Urothelium cell line (cell line): ENCODE results near the gene OR8B8.
"Not testable (repeated sequence)": the region's sequence is repeated elsewhere in the genome, so short reads cannot be mapped to it uniquely, and the experiment has no call there.

Source experiments
- DNase-seq: peaks from one replicate; pipeline ENCODE4 v3.0.0; 2011; ENCODE audit warnings: low spot score, mixed read lengths
- FAIRE-seq: peaks from 2 replicates; lab custom pipeline; 2011; peaks lifted over from hg19 to GRCh38; lab: Jason Lieb, UNC

Gene OR8B8, protein sequence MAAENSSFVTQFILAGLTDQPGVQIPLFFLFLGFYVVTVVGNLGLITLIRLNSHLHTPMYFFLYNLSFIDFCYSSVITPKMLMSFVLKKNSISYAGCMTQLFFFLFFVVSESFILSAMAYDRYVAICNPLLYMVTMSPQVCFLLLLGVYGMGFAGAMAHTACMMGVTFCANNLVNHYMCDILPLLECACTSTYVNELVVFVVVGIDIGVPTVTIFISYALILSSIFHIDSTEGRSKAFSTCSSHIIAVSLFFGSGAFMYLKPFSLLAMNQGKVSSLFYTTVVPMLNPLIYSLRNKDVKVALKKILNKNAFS

DNA sequence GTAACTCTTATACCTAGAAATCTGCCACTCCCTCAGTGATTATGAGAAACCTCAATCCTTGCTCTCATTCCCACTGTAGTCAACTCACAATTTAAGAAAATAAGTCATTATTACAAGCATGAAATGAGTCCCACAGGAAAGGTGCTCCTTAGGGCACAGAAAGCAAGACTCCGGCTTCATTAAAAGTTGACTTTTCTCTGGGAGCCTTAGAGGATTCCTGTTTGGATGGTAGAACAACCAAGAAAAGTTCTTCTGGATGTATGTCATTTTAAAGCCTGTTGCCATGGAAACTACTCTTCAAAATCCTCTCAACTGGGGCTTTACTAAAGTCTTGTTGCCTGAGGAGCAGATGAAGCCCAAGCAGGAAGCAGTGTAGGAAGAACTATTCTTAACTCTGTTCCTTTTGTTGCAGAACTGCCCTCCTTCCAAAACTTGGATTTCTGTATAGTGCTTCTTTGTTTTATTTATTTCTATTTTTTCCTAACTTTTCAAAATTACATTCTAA is at the start of gene OR8B8:
Gene OR8B8, minus strand, starts transcription at position 51 of the 505 bp plus-strand sequence. CDS start 4,611 bp downstream, outside the sequence.
- DNase-seq = no peak
- FAIRE-seq = no peak

DNA sequence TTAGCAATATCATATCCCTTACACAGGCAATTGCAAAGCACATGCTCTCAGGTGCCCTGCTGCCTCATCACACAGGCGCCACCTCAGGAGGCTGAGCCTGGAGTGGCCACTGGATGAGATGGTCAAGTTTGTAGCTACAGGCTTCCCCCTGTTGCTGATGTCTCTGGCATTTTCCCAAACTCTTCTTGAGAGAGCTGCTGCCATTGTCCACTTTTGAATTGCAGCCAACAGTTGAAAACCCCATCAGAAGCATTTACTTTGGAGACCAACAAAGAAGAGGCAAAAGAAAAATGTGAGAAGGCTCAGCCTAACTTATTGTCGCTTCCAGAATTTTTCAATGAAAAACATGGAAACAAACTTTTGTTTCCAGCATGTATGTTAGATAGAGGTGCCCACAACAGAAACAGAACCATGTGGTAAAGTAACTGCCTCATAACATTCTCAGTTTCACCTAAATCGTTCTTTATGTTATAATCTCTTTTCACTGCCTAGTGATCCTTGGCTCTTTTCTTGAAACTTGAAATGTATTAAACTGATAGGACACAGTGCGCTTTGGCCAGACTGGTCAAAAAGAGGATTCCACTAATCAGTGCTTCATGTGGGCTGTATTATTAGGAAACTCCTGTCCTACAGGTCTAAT is 47.6 kb upstream of the OR8B8 start:
- no peak for DNase-seq
- FAIRE-seq = no peak

DNA sequence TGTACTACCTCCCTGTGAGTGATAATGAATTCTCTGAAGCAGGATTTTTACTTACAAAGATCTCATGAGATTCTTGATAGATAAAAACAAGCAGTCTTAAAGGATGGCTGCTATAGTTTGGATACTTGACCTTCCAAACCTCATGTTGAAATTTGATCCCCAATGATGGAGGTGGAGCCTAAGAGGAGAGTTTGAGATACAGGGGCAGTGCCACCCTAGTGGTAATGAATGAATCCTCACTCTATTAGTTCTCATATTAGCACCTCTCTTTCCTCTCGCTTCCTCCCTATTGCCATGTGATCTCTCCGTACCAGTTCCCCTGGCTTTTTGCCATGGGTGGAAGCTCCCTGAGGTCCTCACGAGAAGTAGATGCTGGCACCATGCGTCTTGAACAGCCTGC is 37.9 kb upstream of the OR8B8 start:
- DNase-seq = no peak
- FAIRE-seq = no peak

DNA sequence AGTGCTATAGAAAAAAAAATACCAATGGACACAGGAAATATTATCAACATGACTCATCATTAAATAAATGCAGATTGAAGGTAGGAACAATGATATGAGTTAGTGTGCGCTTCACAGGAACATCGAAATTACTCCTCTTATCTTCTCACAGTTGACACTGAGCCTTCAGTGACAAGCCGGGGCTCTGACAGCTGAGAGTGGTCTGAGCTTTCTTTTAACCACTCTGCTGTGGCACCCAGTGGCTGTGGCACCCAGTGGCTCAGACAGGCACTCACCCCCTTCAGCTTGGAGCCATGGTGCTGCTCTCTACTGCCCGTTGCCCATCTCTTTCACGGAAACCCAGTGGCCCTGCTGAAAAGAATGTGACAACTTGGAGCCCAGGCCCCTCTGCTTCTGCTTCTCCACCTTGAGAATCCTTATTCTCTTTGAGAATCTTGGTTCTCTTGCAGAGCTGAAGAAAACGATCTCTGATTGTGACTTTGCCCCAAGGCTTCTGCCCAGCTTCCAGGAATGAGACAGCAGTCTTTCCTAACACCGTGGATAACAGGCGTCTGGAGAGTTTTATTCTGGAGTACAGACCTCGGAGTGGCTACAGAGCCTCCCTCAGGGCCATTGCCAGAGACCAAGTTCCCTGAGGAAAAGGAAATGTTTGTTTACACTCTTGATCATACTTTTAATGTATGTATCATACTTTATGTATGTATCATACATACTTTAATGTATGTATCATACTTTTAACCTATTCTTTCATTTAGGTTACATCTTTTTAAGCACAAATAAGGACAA is 37.1 kb upstream of the OR8B8 start:
- FAIRE-seq (no peak), DNase-seq (no peak)

DNA sequence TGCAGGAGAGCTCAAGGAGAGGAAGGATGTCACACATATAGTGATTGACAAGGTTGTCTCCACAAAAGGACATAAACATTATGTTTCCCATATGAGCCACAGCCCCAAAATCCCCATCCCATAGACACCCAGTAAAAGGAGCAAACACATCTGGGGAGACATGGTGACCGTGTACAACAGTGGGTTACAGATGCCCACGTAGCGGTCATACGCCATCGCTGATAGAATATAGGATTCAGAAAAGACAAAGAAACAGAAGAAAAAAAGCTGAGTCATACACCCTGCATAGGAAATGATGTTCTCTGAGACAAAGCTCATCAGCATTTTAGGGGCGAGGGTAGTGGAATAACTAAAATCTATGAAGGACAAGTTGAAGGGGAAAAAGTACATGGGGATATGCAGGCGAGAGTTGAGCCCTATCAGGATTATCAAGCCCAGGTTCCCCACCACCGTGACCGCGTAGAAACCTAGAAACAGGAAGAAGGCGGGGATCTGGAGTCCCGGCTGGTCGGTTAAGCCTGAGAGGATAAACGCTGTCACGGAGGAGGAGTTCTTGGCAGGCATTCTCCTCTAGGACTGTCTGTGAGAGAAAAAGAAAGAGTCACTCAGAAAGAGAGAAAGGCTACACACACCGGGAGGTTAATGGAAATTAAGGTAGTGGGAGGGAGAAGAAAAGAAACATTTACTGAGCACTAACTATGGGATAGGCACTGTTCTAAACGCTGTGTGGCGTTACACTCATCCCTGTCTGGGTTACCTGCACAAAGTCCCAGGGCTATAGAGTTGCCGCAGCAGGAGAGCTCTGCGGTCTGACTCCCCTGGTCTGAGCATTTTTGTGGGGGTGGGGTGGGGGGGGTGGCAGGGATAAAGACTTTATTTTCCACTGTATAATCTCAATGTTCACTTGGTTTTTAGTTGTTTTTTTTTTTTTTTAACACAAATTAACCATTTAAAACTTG is 36.1 kb upstream of the OR8B8 start:
- DNase-seq = peak; percentile 48
- FAIRE-seq = no peak

DNA sequence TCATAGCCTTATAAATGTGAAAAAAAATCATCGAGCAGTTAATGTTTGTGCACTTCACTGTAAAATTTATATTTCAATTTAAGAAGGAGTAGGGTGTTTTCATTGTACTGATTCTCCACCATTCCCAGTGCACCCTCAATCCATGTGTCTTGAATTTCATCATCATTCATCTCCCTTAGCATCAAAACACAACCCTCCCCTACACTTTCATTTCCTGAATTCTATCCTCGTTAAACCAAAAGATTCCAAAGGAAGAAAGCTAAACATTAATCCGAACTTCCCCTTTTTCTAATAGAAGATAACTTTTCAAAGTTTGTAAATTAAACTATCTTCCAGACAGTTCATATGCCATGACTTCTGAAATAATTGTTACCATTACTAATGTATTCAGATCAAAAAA is 34.1 kb upstream of the OR8B8 start:
- DNase-seq = no peak
- FAIRE-seq = no peak

DNA sequence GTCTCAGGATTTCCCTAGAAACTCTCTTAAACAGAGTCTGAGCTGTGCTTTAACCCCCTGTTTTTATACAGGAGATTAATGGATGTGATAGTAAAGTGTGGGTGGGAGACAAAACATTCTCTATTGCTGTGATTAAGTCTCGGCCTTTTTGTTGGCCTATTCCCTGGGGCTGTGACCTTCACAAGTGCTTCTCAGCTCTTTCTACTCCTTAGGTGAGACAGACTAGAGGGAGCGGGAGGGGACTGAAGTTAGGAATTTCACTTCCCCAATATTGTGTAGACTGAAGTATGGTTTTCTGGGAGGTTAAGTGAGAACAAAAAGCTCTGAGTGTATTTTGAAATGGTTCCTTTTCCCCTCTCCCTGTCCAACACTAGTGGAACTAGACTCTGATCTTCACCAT is 29.8 kb upstream of the OR8B8 start:
- FAIRE-seq = no peak
- no peak for DNase-seq

DNA sequence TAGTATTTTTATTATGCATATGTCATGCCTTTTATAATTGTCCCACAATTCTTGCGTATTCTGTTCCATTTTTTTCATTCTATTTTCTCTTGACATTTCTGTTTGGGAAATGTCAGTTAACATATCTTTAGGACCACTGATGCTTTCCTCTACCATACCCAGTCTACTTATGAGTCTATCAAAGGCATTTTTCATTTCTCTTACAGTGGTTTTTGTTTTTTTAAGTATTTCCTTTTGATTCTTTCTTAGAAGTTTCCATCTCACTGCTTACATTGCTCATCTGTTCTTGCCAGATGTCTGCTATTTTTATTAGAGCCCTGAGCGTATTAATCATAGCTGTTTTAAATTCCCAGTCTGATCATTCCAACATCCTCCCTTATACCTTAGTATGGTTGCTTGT is 29.3 kb upstream of the OR8B8 start:
- FAIRE-seq (no peak), DNase-seq (no peak)

DNA sequence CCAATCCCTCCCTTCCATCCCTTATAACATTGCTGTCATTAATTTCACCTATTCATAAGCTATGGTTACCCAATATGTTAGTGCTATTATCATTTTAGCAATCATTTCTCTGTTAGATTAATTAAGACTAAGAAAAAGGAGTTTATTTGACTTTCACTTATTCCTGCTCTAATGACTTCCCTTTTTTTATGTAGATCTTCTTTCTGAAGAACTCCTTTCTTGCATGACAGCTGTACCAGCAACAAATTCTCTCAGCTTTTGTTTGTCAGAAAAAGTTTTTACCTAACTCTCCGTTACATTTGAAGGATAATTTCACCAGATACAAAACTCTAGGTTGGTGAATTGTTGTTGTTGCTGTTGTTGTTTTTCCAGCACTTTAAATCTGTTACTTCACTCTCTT is 28.6 kb upstream of the OR8B8 start:
- FAIRE-seq (no peak), DNase-seq (no peak)

DNA sequence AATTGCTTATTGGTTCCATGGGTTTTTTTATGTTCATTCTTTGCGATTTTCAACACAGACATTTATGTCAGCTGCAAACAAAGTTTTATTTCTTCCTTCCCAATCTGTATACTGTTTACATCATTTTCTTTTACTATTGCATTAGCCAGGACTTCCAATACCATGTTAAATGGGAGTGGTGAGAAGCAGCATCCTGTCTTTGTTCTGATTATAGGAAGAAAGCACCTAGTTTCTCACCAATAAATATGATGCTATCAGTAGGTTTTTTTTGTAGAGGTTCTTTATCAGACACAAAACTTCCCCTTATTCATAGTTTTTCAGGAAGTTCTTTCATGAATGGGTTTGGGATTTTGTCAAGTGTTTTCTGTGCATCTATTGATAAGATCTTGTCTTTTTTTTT is 28.0 kb upstream of the OR8B8 start:
- no peak for FAIRE-seq
- DNase-seq = no peak

DNA sequence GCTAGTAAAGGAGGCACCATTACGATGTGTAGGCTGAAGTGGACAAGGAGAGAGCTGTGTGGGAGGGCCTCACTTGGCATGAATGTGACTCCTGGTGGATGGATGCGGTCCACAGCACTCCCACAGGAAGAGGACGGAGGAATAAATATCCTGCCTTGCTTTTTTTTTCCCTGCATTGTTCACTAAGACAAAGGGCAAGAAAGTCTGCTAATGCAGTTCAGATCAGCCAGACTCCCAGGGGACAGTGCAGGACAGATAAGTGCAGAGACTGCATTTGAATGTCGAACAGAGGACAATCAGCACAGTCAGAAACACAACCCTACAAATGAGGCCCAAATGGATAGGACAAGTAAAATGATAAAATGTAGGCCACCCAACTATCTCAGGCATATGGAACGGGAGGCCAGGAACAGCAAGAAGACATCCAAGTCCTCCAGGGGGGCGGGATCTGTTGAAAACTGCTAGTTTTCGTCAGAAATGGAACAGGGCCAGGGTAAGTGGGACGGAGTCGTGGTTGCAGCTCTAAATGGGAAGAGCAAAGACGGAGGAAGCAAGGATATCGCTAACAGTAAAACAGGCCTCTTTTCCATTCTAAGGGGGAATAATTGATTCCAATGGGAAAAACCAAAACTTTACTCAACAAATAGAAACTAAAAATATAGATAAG is 25.2 kb upstream of the OR8B8 start:
- FAIRE-seq (no peak), DNase-seq (no peak)

DNA sequence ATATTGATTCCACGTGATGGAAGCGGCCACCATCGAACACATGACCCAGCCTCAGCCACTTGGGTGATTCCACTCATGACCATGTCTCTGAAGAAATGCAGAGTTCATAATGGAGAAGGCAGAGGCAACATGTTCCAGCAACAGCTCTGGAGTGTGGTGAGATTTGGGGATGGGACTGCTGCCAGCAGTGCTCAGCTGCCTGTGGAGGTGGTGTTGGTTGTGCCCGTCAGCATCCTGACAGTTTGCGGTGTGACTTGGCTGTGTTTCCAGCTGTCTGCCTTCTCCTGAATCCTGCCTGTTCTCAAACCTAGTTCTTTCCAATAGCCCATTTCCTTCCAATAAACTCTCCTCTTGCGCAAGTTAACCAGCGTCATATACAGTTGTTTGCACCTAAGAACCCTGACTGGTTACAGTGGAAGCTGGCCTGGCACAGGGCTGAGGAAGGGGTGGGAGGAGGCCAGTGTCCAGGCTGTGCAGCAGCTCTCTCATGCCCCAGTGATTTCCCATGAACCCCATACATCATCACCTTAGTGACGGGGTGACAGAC is 22.0 kb upstream of the OR8B8 start:
- no peak for DNase-seq

DNA sequence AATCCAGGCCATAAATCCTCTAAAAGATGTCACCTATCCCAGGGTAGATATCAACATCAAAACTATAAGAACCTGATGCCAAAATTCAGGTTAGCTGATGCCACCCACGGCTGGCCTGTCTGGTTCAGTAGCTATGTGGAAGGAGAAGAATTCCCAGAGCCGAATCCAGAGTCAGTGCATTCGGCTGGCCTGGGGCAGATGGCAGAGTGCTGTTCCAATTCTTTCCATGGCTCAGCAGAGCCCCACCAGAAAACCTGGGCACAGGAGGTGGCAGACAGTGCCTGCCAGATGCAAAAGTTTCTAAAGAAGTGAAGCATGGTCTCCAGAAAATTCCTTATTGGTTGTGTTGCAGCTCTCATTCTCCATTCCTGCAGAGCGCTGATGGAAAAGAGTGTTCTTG is 19.9 kb upstream of the OR8B8 start:
- no peak for FAIRE-seq

More for the DNA sequence above, 22.0 kb upstream of the OR8B8 start:
- no peak for FAIRE-seq

DNA sequence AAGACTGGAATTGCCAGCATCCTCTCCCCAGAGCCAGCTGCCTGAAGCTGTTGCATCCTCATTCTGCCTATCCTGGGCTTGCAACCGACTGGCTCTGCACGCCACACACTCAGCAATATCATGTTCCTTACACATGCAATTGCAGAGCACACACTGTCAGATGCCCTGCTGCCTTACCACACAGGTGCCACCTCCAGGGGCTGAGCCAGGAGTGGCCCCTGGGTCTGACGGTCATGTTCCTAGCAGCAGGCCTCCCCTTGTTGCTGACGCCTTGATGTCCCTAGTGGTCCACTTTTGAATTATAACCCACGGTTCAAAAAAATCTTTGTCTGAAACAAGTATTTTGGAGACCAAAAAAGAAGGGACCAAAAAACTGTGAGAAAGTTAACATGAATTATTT is 18.5 kb upstream of the OR8B8 start:
- DNase-seq = no peak

More for the DNA sequence above, 19.9 kb upstream of the OR8B8 start:
- no peak for DNase-seq

DNA sequence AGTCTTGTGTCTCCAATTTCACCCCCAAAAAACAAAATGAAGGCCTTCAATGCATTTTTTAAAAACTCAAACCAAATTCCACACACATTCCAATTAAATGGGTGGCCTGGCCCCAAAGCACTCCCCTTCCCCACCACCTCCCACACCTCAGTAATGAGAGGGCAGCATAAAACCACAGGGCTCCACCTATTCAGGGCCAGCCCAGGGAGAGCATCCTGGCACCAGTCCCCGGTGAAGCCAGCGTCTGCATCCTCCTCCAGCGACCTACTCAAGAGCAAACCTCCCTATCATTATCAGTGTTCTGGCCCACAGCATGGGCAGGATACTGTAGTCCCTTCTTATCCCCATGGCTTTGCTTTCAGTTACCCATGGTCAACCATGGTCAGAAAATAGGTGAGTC is 17.8 kb upstream of the OR8B8 start:
- FAIRE-seq = no peak

More for the DNA sequence above, 18.5 kb upstream of the OR8B8 start:
- FAIRE-seq = no peak

DNA sequence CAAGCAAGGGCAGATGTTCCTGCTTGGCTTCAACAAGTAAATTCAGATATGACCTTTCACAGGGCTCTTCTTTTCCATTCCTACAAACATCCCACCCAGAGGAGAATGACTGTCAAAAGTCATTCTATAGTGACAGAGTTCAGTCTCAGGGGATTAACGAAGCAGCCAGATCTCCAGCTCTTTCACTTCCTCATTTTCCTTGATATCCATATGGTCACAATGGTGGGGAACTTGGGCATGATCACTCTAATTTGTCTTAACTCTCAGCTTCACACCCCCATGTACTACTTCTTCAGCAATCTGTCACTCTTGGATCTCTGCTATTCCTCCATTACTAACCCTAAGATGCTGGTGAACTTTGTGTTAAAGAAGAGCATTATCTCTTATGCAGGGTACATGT is 15.0 kb upstream of the OR8B8 start:
- FAIRE-seq (no peak), DNase-seq (no peak)

More for the DNA sequence above, 17.8 kb upstream of the OR8B8 start:
- DNase-seq = no peak

DNA sequence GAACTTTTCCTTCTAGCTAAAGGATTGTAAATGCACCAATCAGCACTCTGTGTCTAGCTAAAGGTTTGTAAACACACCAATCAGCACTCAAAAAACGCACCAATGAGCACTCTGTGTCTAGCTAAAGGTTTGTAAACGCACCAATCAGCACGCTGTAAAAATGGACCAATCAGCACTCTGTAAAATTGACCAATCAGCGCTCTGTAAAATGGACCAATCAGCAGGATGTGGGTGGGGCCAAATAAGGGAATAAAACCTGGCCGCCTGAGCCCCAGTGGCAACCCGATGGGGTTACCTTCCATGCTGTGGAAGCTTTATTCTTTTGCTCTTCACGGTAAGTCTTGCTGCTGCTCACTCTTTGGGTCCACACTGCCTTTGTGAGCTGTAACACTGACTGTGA is 13.9 kb upstream of the OR8B8 start:
- not testable (repeated sequence) for DNase-seq, FAIRE-seq

DNA sequence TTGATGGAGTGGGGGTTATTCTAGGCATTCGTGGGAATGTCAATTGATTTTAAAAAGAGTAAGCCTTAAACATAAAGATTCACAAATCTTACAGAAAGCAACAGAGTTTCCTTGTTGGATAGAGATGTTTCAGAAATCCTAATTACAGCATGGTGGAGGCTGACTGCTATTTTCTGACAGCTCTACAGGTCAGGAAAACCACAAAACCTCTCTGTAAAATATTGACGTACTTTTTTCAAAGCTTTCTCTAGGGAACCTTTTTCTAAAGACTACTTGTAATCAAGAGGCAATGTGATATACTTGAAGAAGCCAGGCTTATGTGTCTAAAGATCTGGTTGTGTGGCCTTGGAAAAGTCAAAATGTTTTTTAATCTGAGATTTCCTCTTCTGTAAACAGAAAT is 9.1 kb upstream of the OR8B8 start:
- no peak for FAIRE-seq

DNA sequence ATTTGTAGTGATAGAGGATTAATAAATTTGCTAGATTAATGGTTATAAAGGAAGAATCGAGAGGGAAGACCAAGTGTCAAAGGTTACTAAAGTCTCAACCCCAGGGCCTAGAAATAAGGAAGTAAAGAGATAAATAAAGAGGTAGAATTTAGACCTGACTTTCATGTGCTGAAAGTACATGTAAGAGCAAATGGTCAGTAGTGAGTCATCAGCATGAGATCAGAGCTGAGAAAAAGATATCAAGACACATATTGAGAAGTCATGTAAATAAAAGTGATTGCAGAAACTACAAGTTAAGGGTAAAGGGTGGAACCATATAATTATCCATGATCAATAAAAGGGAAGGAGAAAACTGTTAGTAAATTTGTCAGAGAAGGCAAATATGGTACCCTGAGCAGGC is 1.4 kb upstream of the OR8B8 start:
- no peak for DNase-seq
- FAIRE-seq = no peak

More for the DNA sequence above, 9.1 kb upstream of the OR8B8 start:
- DNase-seq = no peak

DNA sequence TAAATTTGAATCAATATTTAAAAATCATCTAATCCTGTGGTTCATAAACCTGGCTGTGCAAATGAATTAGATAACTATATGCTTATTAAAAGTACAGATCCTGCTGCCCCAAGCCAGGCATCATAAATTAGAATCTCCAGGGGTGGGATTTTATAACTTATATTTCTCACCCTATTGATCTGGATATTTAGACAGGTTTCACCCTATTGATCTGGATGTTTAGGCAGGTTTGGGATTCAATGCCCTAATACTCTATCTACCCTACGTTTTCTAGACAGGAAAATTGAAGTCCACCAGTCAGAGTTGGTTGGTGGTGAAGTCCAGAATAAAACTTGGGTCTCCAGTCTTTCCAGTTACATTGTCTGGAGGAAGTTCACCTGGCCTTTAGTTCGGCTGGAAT is 2.6 kb downstream of the OR8B8 start:
- no peak for FAIRE-seq

More for the DNA sequence above, 2.6 kb downstream of the OR8B8 start:
- no peak for DNase-seq
